Muscle of leg (tissue), 11 donors: Measurements from ENCODE around the gene EFCAB14. TPM values are rescaled to one million over a fixed set of nuclear protein-coding genes. Genes with fewer than 3 reads are reported as not detected.
A peak's percentile ranks its signal among the peaks of the same experiment; 100 is the strongest.
"Not testable (repeated sequence)": the region's sequence is repeated elsewhere in the genome, so short reads cannot be mapped to it uniquely, and the experiment has no call there.

ENCODE experiments used
- DNase-seq: peaks from one replicate; pipeline ENCODE4 v3.0.0; 2013
- H3K27ac ChIP-seq: one replicate; pipeline ENCODE4 v1.5.1; 2013; ENCODE audit warnings: mild to moderate bottlenecking, low read length, control low read depth
- H3K27me3 ChIP-seq: one replicate; pipeline ENCODE4 v1.6.1; 2013; ENCODE audit warnings: low read length; ENCODE audit not compliant: control insufficient read depth, insufficient read depth
- H3K36me3 ChIP-seq: one replicate; pipeline ENCODE4 v1.6.1; 2013; ENCODE audit warnings: low read length; ENCODE audit not compliant: control insufficient read depth, insufficient read depth
- H3K4me1 ChIP-seq: one replicate; pipeline ENCODE4 v1.6.1; 2013; ENCODE audit warnings: low read length; ENCODE audit not compliant: control insufficient read depth, insufficient read depth
- H3K4me3 ChIP-seq: one replicate; pipeline ENCODE4 v1.5.1; 2013; ENCODE audit warnings: low read length, control low read depth
- H3K9me3 ChIP-seq: replicated peaks from 2 replicates; pipeline ENCODE4 v1.6.1; 2013; ENCODE audit warnings: low read depth, low read length; ENCODE audit not compliant: control insufficient read depth
- WGBS: methylation state at CpG from one replicate; pipeline ENCODE4 v1.1.5; 2013; ENCODE audit warnings: missing lambda C conversion rate; ENCODE audit not compliant: insufficient coverage; 5-methylcytosine and 5-hydroxymethylcytosine counted together
- polyA plus RNA-seq, 8 donors: library from polyadenylated mRNA; unstranded; fragments of 120-200 nt; gene quantifications; one replicate each; pipeline versions ENCODE4 v1.2.1 to v1.2.3, GENCODE V29; 2013; ENCODE audit warnings: inconsistent platforms in 1 of 8, low replicate concordance in 1 of 8; ENCODE audit not compliant: insufficient read length in 8 of 8, insufficient read depth in 1 of 8
- total RNA-seq: library from RNA; stranded (reverse); fragments of 120-200 nt; gene quantifications from one replicate; pipeline ENCODE4 v1.2.4, GENCODE V29; 2013

Gene EFCAB14
- total and polyA plus RNA-seq, 9 donors, result 66.6 to 100 (median 89.8) TPM

DNA sequence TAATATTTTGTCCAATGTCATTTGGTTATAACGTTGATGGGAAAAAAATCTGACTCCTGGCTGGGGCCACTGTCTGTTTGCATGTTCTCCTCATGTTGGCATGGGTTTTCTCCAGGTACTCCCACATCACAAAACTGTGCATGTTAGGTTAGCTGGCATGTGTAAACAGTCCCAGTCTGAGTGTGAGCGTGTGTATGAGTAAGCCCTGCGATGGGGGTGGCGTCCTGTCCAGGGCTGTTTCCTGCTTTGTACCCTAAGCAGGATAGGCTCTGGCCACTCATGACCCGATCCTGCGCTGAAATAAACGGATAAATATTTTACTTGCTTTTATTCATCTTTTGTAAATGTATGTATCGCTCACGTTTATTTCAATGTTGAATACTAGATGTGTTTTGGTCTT, 13.5 kb downstream of the EFCAB14 start:
- Histone ChIP-seq H3K27me3 (no peaks in the 10 kb centered on the region), H3K27ac (no peak overlapping the region), H3K4me1 (no peaks in the 10 kb centered on the region), H3K36me3 (peaks cover 30% of the 10 kb centered on the region), H3K9me3 (no peaks in the 10 kb centered on the region), H3K4me3 (no peak overlapping the region)
- no peak for DNase-seq
- 75% methylated on average over 3 of the region's 9 CpGs for WGBS

DNA sequence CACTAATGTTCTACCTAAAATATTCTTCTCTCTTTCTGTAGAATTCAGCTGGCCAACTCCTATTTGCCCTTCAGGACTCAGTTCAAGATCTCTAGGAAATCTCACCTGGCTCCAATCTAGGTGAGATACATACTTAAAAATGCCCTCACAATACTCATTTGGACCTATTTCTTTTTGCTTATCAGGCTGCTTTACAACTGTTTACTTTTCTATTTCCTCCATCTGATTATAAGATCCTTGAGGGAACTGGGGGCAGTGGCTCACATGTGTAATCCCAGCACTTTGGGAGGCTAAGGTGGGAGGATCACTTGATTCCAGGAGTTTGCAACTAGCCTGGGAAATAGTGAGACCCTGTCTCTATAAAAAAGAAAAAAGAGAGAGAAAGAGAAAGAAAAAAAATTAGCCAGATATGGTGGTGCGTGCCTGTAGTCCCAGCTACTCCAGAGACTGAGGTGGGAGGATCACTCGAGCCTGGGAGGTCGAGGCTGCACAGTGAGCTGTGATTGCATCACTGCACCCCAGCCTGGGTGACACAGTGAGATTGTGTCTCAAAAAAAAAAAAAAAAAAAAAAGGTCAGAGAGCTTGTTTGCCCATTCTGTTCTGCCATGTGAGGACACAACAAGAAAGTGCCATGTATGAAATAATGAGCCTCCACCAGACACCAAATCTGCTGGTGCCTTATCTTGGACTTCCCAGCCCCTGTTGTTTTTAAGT, 14.8 kb downstream of the EFCAB14 start:
- no peaks in the 10 kb centered on the region for H3K27me3 ChIP-seq
- 94% methylated on average over 3 of the region's 3 CpGs for WGBS
- H3K4me1 ChIP-seq, result no peaks in the 10 kb centered on the region
- DNase-seq, result no peak
- H3K9me3 ChIP-seq, result no peaks in the 10 kb centered on the region
- H3K4me3 ChIP-seq, result no peak overlapping the region
- H3K36me3 ChIP-seq, result peaks cover 33% of the 10 kb centered on the region
- no peak overlapping the region for H3K27ac ChIP-seq

DNA sequence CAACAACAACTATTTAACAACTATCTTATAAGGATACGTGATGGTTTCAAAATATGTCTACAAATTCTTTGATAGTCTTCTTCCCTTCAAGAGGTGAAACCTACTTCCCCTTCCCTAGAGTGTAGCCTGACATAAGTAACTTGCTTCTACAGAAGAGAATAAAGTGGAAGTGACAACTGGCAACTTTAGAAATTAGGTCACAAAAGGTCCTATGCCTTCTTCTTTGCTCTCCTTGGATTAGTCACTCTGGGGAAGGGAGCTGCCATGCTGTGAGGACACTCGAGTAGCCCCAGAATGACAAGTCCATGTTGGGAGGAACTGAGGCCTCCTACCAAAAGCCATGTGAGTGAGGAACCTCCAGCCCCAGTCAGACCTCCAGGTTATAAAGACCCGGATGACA, 19.2 kb downstream of the EFCAB14 start:
- H3K4me1 ChIP-seq, result no peaks in the 10 kb centered on the region
- H3K36me3 ChIP-seq, result peaks cover 28% of the 10 kb centered on the region
- H3K4me3 ChIP-seq, result no peak overlapping the region
- H3K9me3 ChIP-seq, result no peaks in the 10 kb centered on the region
- no peaks in the 10 kb centered on the region for H3K27me3 ChIP-seq
- H3K27ac ChIP-seq, result no peak overlapping the region
- whole genome bisulfite sequencing, result 0% methylated on average over 1 of the region's 3 CpGs
- no peak for DNase-seq

DNA sequence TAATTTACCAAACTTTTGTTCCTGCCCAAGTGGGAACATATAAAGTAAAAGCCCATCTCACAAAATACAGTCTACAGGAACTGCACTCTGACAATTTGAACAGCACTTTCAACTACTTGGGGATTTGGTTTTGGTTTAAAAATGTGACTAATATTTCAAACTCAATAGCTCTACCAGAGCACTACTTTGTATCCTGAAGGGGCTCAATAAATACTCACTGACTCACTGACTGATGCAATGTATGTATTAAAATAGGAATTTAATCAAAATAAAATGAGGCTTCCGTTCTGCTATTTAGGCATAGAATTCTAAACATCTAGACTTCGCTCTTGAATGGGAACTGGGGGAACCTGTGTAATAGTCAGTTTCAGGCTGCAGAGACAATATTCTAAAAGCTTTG, 21.9 kb downstream of the EFCAB14 start:
- Histone ChIP-seq H3K27me3 (no peaks in the 10 kb centered on the region), H3K27ac (no peak overlapping the region), H3K36me3 (peaks cover 20% of the 10 kb centered on the region), H3K4me3 (no peak overlapping the region), H3K9me3 (no peaks in the 10 kb centered on the region), H3K4me1 (no peaks in the 10 kb centered on the region)
- WGBS, result no CpG with 5 or more reads among the region's 2 CpGs
- DNase-seq, result no peak

DNA sequence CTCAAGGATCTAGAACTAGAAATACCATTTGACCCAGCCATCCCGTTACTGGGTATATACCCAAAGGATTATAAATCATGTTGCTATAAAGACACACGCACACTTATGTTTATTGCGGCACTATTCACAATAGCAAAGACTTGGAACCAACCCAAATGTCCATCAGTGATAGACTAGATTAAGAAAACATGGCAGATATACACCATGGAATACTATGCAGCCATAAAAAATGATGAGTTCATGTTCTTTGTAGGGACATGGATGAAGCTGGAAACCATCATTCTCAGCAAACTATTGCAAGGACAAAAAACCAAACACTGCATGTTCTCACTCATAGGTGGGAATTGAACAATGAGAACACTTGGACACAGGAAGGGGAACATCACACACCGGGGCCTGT, 24.2 kb downstream of the EFCAB14 start:
- not testable (repeated sequence) for H3K27me3 ChIP-seq, DNase-seq, H3K27ac ChIP-seq, H3K9me3 ChIP-seq, H3K4me3 ChIP-seq
- peaks cover 13% of the 10 kb centered on the region for H3K4me1 ChIP-seq
- WGBS, result no CpG with 5 or more reads among the region's 4 CpGs
- peaks cover 22% of the 10 kb centered on the region for H3K36me3 ChIP-seq

DNA sequence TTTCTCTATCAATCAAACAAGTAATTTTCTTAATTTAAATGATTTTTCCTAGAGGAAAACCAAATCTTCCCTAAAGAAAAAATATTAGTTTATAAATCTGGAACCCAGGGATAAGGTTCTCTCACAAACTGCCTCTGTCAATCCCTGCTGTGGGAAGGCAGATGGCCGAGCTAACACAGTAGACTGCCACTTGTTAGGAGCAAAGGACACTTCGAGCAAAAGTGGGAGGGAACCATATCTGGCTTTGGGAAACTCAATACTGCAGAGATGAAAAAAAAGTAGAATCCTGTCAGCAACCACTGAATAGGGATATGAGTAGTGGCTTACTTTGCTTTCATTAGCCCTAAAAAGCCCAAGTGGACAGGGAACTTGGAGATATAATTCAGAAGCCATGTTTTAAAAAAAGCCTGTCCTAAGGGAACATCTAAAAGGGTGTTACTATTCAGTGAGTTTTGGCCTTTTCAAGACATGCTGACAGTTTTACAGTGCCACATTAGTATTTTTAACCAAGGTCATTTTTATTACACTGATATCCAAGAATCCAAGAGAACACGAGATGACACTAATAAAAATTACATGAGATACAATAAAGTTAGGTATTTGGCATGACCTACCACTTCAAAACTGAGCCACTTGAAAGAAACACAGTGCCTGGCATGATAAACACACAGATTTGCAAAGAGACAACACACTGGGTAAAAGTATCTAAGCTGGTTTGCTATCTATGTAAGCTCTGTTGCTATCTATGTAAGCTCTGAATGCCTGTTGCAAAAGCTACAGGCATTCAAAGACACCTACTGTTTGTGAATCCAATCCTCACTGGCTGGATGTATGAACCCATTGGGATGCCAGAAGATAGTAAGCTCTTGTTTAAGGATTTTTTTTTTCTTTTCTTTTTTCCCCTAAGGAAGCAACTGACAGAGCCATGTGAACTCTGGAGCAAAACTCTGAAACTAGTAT, 25.8 kb downstream of the EFCAB14 start:
- Histone ChIP-seq H3K27me3 (no peaks in the 10 kb centered on the region), H3K4me1 (peaks cover 14% of the 10 kb centered on the region), H3K9me3 (no peaks in the 10 kb centered on the region), H3K27ac (peak overlapping the region; percentile 6), H3K36me3 (peaks cover 30% of the 10 kb centered on the region), H3K4me3 (no peak overlapping the region)
- no peak for DNase-seq
- 59% methylated on average over 2 of the region's 3 CpGs for WGBS

DNA sequence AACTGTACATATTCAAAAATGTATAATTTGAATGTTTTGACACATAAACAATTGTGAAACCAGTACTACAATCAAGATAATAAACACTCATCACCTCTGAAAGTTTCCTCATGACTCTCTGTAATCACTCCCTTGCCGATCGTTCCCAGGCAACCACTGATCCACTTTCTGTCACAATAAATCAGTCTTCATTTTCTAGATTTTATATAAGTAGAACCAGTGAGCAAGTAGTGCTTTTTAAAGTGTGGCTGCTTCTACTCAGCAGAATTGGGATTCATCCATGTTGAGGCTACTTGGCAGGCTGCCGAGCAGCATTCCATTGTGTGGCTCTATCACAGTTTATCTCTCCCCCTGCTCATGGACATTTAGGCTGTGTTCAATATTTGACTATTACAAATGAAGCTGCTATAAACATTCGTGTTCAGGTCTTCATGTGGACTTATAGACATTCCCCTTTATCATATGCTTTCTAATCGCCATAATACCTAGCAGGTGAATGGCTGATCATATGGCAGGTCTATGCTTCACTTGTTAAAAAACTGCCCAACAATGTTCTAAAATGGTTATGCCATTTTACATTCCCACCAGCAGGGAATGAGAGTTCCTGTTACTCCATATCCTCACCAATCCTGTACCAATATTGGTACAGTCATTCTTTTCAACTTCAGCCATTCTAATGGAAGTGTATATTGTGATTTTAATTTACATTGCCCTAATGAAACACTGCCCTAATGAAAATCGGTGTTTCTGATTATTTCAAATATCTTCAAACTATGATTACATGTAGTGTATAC, 26.7 kb downstream of the EFCAB14 start:
- Histone ChIP-seq H3K27ac (no peak overlapping the region), H3K36me3 (peaks cover 33% of the 10 kb centered on the region), H3K4me3 (no peak overlapping the region), H3K4me1 (peaks cover 19% of the 10 kb centered on the region), H3K27me3 (no peaks in the 10 kb centered on the region), H3K9me3 (no peaks in the 10 kb centered on the region)
- DNase-seq, result no peak
- WGBS, result 83% methylated on average over 1 of the region's 6 CpGs

DNA sequence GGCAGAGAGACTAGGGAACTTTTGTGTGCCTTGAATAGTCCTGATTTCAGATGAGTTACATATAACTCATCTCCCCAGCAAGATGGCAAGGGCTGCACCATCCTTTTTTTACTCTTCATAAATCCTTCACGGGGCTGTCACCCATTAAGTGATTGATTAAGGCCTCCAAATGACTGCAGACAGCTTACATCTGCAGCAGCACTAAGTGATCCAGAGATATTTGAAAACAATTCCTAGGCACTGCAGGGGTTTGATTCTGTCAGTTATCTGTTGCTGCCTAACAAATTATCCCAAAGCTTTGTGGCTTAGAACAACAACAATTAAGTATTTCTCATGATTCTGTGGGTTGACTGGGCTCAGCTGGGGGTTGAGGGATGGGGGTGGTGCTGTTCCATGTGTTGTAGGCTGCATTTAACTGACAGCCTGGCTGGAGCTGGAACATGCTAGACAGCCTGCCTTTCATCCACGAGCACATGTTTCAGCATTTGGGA, 27.9 kb downstream of the EFCAB14 start:
- Histone ChIP-seq H3K4me3 (no peak overlapping the region), H3K9me3 (no peaks in the 10 kb centered on the region), H3K27ac (no peak overlapping the region), H3K27me3 (no peaks in the 10 kb centered on the region), H3K36me3 (peaks cover 40% of the 10 kb centered on the region), H3K4me1 (peaks cover 19% of the 10 kb centered on the region)
- WGBS, result 100% methylated on average over 1 of the region's 2 CpGs
- DNase-seq, result no peak

DNA sequence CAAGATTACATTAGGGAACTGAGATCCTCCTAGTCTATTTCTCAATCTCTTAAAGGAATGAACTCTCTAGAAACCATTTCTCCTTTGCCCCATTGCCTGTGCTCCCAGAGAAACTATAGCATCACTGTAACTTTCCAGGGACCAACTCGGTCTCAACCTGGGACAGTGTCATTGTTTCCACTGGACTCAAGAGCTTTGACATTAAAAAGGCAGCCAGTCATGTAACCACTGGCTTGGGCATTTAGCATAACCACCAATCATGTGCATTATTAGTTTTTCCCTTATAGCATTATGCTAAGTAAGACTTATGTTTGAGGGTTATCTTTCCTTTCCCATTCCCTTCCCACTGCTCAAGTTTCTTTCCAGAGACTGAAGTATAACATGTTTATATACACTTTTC, 29.0 kb downstream of the EFCAB14 start:
- peaks cover 19% of the 10 kb centered on the region for H3K4me1 ChIP-seq
- no peaks in the 10 kb centered on the region for H3K9me3 ChIP-seq
- DNase-seq, result no peak
- peak overlapping the region; percentile 80 for H3K27ac ChIP-seq
- H3K27me3 ChIP-seq, result no peaks in the 10 kb centered on the region
- no peak overlapping the region for H3K4me3 ChIP-seq
- peaks cover 34% of the 10 kb centered on the region for H3K36me3 ChIP-seq
- WGBS, result 100% methylated on average over 1 of the region's 1 CpG
